ENCODE data around the gene ZPLD1.

ZPLD1 gene

GRCh38 chr3:102434715-102435114 is at the start of gene ZPLD1:
Gene ZPLD1 (plus strand): TSS chr3:102435015. CDS start chr3:102438488, 3,473 bp downstream.
- TF ChIP-seq, protein P1, sequence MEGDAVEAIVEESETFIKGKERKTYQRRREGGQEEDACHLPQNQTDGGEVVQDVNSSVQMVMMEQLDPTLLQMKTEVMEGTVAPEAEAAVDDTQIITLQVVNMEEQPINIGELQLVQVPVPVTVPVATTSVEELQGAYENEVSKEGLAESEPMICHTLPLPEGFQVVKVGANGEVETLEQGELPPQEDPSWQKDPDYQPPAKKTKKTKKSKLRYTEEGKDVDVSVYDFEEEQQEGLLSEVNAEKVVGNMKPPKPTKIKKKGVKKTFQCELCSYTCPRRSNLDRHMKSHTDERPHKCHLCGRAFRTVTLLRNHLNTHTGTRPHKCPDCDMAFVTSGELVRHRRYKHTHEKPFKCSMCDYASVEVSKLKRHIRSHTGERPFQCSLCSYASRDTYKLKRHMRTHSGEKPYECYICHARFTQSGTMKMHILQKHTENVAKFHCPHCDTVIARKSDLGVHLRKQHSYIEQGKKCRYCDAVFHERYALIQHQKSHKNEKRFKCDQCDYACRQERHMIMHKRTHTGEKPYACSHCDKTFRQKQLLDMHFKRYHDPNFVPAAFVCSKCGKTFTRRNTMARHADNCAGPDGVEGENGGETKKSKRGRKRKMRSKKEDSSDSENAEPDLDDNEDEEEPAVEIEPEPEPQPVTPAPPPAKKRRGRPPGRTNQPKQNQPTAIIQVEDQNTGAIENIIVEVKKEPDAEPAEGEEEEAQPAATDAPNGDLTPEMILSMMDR (IDR thresholded peaks at IDR 0.05; ENCODE audit: low read depth, low read length) = no peak
- no peak for DNase-seq (ENCODE audit: extremely low read depth, low read depth)

DNA sequence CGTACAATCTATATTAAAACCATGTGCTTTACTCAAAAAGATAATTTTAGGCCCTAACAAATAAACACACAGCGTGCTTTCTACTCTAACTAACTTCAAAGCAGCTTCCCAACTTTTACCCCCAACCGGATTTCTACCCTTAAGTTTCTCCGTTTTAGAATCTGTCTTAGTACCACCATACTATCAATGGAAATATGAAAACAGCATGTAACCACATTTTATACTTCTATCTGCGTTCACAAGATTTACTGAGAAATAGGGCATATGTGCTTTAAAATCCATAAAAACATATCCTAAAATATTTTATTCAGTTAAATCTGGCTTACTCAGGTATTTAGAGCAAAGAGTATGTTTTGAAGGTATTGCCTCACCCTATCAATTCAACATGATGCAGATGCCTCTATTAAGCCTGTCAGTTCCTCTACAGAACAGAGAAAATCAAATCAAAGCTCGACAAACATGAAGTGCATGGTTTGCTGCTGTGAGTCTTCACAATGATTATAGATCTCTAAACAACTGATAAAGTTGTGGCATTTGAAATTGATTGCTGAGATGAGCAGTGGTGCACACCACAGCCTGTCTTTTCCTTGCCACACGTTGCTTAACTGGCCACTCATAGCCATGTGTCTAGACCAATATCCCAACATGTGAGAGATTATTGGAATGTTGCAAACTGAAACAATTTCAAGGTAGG is 44.5 kb upstream of the ZPLD1 start:
- TF ChIP-seq, protein P1 (IDR thresholded peaks at IDR 0.05; ENCODE audit: low read depth, low read length) = no peak
- DNase-seq (ENCODE audit: extremely low read depth, low read depth) = no peak

- TF ChIP-seq, protein P1 (IDR thresholded peaks at IDR 0.05; ENCODE audit: low read depth, low read length) = no peak
- no peak for DNase-seq (ENCODE audit: extremely low read depth, low read depth)
These were observed 43.9 kb upstream of the ZPLD1 start for GRCh38 chr3:102390916-102391315.

DNA sequence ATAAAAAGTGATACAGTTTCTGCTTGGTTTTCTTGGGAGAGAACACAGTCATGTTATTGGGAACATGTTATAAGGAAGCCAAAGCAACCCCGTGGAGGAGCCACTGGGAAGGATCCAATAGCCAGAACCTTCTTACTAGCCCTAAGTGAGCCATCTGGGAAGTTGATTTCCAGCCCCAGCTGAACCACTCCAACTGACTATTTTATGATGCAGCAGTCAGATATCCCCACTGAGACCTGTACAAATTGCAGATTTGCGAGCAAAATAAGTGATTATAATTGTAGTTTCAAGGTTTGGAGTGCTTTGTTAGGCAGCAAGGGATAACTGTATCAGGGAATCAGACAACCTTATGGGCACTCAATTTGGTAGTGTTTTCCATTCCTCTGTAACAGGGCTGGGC is 43.3 kb upstream of the ZPLD1 start:
- no peak for DNase-seq (ENCODE audit: extremely low read depth, low read depth)
- TF ChIP-seq, protein P1 (IDR thresholded peaks at IDR 0.05; ENCODE audit: low read depth, low read length) = no peak

DNA sequence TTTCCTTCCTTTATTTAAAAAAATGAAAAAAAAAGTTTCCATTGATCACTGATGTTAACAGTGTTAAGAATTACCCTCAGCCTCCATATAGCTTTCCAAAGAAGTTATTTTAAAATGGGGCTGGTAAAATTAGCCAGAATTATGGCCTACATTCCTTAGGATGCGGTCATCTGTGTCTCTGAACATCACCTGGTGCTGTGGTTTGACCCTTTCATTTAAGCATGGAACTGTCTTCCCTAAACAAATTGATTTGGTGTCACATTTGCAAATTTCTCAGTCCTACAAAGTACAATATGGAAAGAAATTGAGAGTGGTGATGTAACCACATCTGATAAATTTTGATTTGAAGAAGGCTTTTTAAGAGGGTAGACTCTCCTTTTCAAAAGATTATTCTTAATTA is 40.3 kb upstream of the ZPLD1 start:
- TF ChIP-seq, protein P1 (IDR thresholded peaks at IDR 0.05; ENCODE audit: low read depth, low read length) = no peak

GRCh38 chr3:102398176-102398575 is 36.6 kb upstream of the ZPLD1 start:
- TF ChIP-seq, protein P1 (IDR thresholded peaks at IDR 0.05; ENCODE audit: low read depth, low read length) = no peak
- DNase-seq (ENCODE audit: extremely low read depth, low read depth) = no peak

More for the DNA sequence above, 40.3 kb upstream of the ZPLD1 start:
- DNase-seq (ENCODE audit: extremely low read depth, low read depth) = no peak

GRCh38 chr3:102398666-102399065 is 36.1 kb upstream of the ZPLD1 start:
- TF ChIP-seq, protein P1 (IDR thresholded peaks at IDR 0.05; ENCODE audit: low read depth, low read length) = no peak
- no peak for DNase-seq (ENCODE audit: extremely low read depth, low read depth)
